ENCODE results near the gene HAVCR1. TPM values are rescaled to one million over a fixed set of nuclear protein-coding genes. Genes with fewer than 3 reads are reported as not detected.
"Not testable (repeated sequence)": the region's sequence is repeated elsewhere in the genome, so short reads cannot be mapped to it uniquely, and the experiment has no call there.

HAVCR1 gene
- total RNA-seq, 3 donors from 2014 or later (not counting 1 experiment from before 2014, with no cell fraction given): 7.2 to 14.6 (median 10.9) TPM

- no peak for TF ChIP-seq CTCF (IDR thresholded peaks at IDR 0.05)
- H3K4me3 ChIP-seq (ENCODE audit: low read length): no peak overlapping the region
- Mint-ChIP-seq H3K27me3 (ENCODE audit: low read depth in 2 of 2) (no peaks in the 10 kb centered on the region), H3K4me3 (no peak overlapping the region), H3K27ac (no peak overlapping the region), H3K36me3 (no peaks in the 10 kb centered on the region), H3K4me1 (peaks cover 0 to 6% of the 10 kb centered on the region in 2 donors), H3K9me3 (no peaks in the 10 kb centered on the region)
- 88% methylated on average over 11 of the region's 11 CpGs for WGBS (ENCODE audit: insufficient coverage)
- DNase-seq: no peak
- ATAC-seq: no peak
- no peaks in the 10 kb centered on the region for H3K27me3 ChIP-seq (ENCODE audit: control insufficient read depth, insufficient read depth, low read length)
- no peaks in the 10 kb centered on the region for H3K36me3 ChIP-seq (ENCODE audit: control insufficient read depth, insufficient read depth, low read length)
- intact Hi-C loops (cut with micrococcal nuclease): no loop called here
- H3K27ac ChIP-seq (ENCODE audit: low read length): no peak overlapping the region
- H3K9me3 ChIP-seq (ENCODE audit: control insufficient read depth, insufficient read depth, low read length): no peaks in the 10 kb centered on the region
- no peaks in the 10 kb centered on the region for H3K4me1 ChIP-seq (ENCODE audit: control insufficient read depth, insufficient read depth, low read length)
Observed at GRCh38 chr5:157057459-157058370, 1.2 kb downstream of the HAVCR1 start.

- H3K36me3 ChIP-seq (ENCODE audit: control insufficient read depth, insufficient read depth, low read length); H3K27ac Mint-ChIP-seq; H3K9me3 ChIP-seq (ENCODE audit: control insufficient read depth, insufficient read depth, low read length); H3K27ac ChIP-seq (ENCODE audit: low read length); H3K36me3 Mint-ChIP-seq; H3K27me3 Mint-ChIP-seq (ENCODE audit: low read depth in 2 of 2); ATAC-seq; H3K4me1 ChIP-seq (ENCODE audit: control insufficient read depth, insufficient read depth, low read length); H3K4me3 Mint-ChIP-seq; H3K9me3 Mint-ChIP-seq; DNase-seq; intact Hi-C loops (cut with micrococcal nuclease); H3K4me1 Mint-ChIP-seq; H3K27me3 ChIP-seq (ENCODE audit: control insufficient read depth, insufficient read depth, low read length); H3K4me3 ChIP-seq (ENCODE audit: low read length): not testable (repeated sequence)
- WGBS (ENCODE audit: insufficient coverage): 93% methylated on average over 6 of the region's 6 CpGs
Observed at GRCh38 chr5:157056848-157057247, 2.1 kb downstream of the HAVCR1 start.

DNA sequence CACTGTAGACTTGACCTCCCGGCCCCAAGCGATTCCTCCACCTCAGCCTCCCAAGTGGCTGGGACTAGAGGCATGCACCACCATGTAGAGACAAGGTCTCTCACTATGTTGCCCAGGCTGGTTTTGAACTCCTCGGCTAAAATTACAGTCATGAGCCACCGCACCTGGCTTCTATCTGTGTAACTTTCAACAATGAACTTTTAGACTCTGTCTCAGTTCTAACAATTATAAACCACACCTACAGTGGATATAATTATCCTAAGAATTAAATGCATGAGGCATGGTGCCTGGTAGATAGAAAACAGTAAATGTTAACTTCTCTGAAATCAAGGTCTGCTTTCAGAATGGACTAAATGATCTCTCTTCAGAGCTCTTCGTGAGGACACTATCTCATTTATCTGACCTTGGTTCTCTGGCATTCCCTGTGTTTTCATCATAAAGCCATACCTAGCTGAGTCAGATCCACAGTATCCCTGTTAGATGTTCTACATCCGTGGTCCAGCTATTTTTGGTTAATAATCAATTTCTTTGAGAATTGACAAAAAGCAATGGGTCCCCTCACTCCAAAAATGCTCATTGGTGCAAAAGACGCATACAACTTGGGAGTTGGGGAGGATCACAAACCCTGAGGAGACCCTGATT lies 7.2 kb downstream of the HAVCR1 start:
- peaks cover 14 to 15% of the 10 kb centered on the region in 2 donors for H3K4me1 Mint-ChIP-seq
- 75% methylated on average over 7 of the region's 7 CpGs for WGBS (ENCODE audit: insufficient coverage)
- H3K36me3 Mint-ChIP-seq: peaks cover 19% of the 10 kb centered on the region

More for the DNA sequence above, 7.2 kb downstream of the HAVCR1 start:
- ATAC-seq (no peak), DNase-seq (no peak)
- no peak for TF ChIP-seq CTCF (IDR thresholded peaks at IDR 0.05)
- Mint-ChIP-seq H3K4me3 (no peak overlapping the region), H3K27ac (no peak overlapping the region), H3K9me3 (no peaks in the 10 kb centered on the region), H3K27me3 (ENCODE audit: low read depth in 2 of 2) (no peaks in the 10 kb centered on the region)
- no peak overlapping the region for H3K27ac ChIP-seq (ENCODE audit: low read length)
- intact Hi-C loops (cut with micrococcal nuclease): no loop called here
- H3K4me1 ChIP-seq (ENCODE audit: control insufficient read depth, insufficient read depth, low read length): no peaks in the 10 kb centered on the region
- H3K9me3 ChIP-seq (ENCODE audit: control insufficient read depth, insufficient read depth, low read length): no peaks in the 10 kb centered on the region
- no peaks in the 10 kb centered on the region for H3K36me3 ChIP-seq (ENCODE audit: control insufficient read depth, insufficient read depth, low read length)
- no peaks in the 10 kb centered on the region for H3K27me3 ChIP-seq (ENCODE audit: control insufficient read depth, insufficient read depth, low read length)
- no peak overlapping the region for H3K4me3 ChIP-seq (ENCODE audit: low read length)
